Esophagus muscularis mucosa (tissue), 3 donors: ENCODE data around the gene KRTAP10-10.

Experiments used
- POLR2A ChIP-seq: fragments of 450-650 bp; IDR thresholded peaks from one replicate; pipeline ENCODE4 v1.6.1; 2017; ENCODE audit warnings: antibody characterized with exemption, moderate library complexity, mild to moderate bottlenecking, low read depth
- POLR2AphosphoS5 ChIP-seq, 2 donors: sonication (generic); formaldehyde crosslinking; IDR thresholded peaks; one replicate each; pipeline ENCODE4 v1.6.1; 2017; ENCODE audit warnings: antibody characterized with exemption in 2 of 2
- TF ChIP-seq, protein P1 (sequence below), 3 experiments: fragments of 200-600 bp in 2 of 3; fragments of 450-650 bp in 1 of 3; sonication (generic) in 2 of 3; IDR thresholded peaks; one replicate each; pipeline ENCODE4 v1.5.1; 2017 to 2019; ENCODE audit warnings: antibody characterized with exemption in 3 of 3, mild to moderate bottlenecking in 2 of 3, moderate library complexity in 1 of 3

DNA sequence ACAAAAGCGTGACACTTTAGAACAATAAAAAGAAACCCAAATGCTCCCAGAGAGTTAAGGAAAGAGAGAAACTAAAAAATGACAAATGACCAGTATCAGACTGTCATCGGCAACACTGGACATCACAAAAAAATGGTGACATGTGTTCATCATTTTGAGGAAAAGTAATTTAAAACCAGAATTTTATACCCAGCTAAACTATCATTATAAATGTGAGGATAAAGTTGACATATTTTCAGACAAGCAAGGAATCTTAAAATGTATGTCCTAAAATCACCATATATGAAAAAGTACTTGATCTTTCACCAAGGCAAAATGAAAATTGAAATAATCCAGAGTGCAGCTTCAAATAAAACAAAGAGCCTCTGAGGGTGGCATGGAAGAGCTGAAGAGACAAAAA is 7.7 kb downstream of the KRTAP10-10 start:
- TF ChIP-seq, protein P1, sequence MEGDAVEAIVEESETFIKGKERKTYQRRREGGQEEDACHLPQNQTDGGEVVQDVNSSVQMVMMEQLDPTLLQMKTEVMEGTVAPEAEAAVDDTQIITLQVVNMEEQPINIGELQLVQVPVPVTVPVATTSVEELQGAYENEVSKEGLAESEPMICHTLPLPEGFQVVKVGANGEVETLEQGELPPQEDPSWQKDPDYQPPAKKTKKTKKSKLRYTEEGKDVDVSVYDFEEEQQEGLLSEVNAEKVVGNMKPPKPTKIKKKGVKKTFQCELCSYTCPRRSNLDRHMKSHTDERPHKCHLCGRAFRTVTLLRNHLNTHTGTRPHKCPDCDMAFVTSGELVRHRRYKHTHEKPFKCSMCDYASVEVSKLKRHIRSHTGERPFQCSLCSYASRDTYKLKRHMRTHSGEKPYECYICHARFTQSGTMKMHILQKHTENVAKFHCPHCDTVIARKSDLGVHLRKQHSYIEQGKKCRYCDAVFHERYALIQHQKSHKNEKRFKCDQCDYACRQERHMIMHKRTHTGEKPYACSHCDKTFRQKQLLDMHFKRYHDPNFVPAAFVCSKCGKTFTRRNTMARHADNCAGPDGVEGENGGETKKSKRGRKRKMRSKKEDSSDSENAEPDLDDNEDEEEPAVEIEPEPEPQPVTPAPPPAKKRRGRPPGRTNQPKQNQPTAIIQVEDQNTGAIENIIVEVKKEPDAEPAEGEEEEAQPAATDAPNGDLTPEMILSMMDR (IDR thresholded peaks at IDR 0.05), result no peak
- no peak for TF ChIP-seq POLR2A
- no peak for TF ChIP-seq POLR2AphosphoS5 (IDR thresholded peaks at IDR 0.05)
